WERI-Rb-1 (cell line): ENCODE data around the gene MYO18B.

ENCODE experiments used
- DNase-seq: peaks from one replicate; pipeline ENCODE4 v3.0.0-alpha.2; 2020
- H3K27ac ChIP-seq: fragments of 250-450 bp; sonication (Bioruptor Pico); 2 replicates; pipeline ENCODE4 v1.5.1; 2020; ENCODE audit warnings: mild to moderate bottlenecking, moderate library complexity
- H3K27me3 ChIP-seq: fragments of 250-450 bp; sonication (Bioruptor Pico); 2 replicates; pipeline ENCODE4 v1.5.1; 2021; ENCODE audit warnings: mild to moderate bottlenecking, low read depth, moderate library complexity; ENCODE audit not compliant: insufficient read depth, severe bottlenecking
- H3K36me3 ChIP-seq: fragments of 250-450 bp; sonication (Bioruptor Pico); 2 replicates; pipeline ENCODE4 v1.5.1; 2020; ENCODE audit warnings: mild to moderate bottlenecking, moderate library complexity
- H3K4me3 ChIP-seq: 2 replicates; pipeline ENCODE4 v1.5.1; 2011; ENCODE audit warnings: low read depth, mild to moderate bottlenecking, control low read depth, low read length
- H3K9me3 ChIP-seq: fragments of 250-450 bp; sonication (Bioruptor Pico); 2 replicates; pipeline ENCODE4 v1.5.1; 2021; ENCODE audit warnings: mild to moderate bottlenecking, moderate library complexity; ENCODE audit not compliant: severe bottlenecking
- TF ChIP-seq, protein P1 (sequence below): IDR thresholded peaks from 2 replicates; pipeline ENCODE4 v1.5.1; 2011; ENCODE audit warnings: low read depth, mild to moderate bottlenecking, control low read depth, inconsistent platforms, low read length

The MYO18B gene

GRCh38 chr22:25875461-25875860, 133.5 kb downstream of the MYO18B start:
- Histone ChIP-seq H3K4me3 (no peak overlapping the region), H3K9me3 (no peaks in the 10 kb centered on the region), H3K27me3 (no peaks in the 10 kb centered on the region), H3K27ac (no peak overlapping the region), H3K36me3 (no peaks in the 10 kb centered on the region)
- TF ChIP-seq, protein P1, sequence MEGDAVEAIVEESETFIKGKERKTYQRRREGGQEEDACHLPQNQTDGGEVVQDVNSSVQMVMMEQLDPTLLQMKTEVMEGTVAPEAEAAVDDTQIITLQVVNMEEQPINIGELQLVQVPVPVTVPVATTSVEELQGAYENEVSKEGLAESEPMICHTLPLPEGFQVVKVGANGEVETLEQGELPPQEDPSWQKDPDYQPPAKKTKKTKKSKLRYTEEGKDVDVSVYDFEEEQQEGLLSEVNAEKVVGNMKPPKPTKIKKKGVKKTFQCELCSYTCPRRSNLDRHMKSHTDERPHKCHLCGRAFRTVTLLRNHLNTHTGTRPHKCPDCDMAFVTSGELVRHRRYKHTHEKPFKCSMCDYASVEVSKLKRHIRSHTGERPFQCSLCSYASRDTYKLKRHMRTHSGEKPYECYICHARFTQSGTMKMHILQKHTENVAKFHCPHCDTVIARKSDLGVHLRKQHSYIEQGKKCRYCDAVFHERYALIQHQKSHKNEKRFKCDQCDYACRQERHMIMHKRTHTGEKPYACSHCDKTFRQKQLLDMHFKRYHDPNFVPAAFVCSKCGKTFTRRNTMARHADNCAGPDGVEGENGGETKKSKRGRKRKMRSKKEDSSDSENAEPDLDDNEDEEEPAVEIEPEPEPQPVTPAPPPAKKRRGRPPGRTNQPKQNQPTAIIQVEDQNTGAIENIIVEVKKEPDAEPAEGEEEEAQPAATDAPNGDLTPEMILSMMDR: no peak
- no peak for DNase-seq

GRCh38 chr22:25876871-25877270, 134.9 kb downstream of the MYO18B start:
- DNase-seq: no peak
- TF ChIP-seq, protein P1: no peak
- no peaks in the 10 kb centered on the region for H3K27me3 ChIP-seq
- no peak overlapping the region for H3K4me3 ChIP-seq
- H3K36me3 ChIP-seq: no peaks in the 10 kb centered on the region
- H3K27ac ChIP-seq: no peak overlapping the region
- no peaks in the 10 kb centered on the region for H3K9me3 ChIP-seq

- no peak overlapping the region for H3K4me3 ChIP-seq
- no peak for DNase-seq
- H3K9me3 ChIP-seq: no peaks in the 10 kb centered on the region
- TF ChIP-seq, protein P1: no peak
- no peaks in the 10 kb centered on the region for H3K36me3 ChIP-seq
- H3K27ac ChIP-seq: no peak overlapping the region
- no peaks in the 10 kb centered on the region for H3K27me3 ChIP-seq
These were observed 136.9 kb downstream of the MYO18B start for GRCh38 chr22:25878933-25879332.

GRCh38 chr22:25880524-25880923, 138.5 kb downstream of the MYO18B start:
- H3K27me3 ChIP-seq: no peaks in the 10 kb centered on the region
- H3K27ac ChIP-seq: no peak overlapping the region
- TF ChIP-seq, protein P1: peak; percentile 54
- H3K9me3 ChIP-seq: no peaks in the 10 kb centered on the region
- no peak overlapping the region for H3K4me3 ChIP-seq
- no peaks in the 10 kb centered on the region for H3K36me3 ChIP-seq
- DNase-seq: peak; percentile 26

- no peaks in the 10 kb centered on the region for H3K9me3 ChIP-seq
- no peak overlapping the region for H3K27ac ChIP-seq
- no peaks in the 10 kb centered on the region for H3K36me3 ChIP-seq
- DNase-seq: no peak
- H3K27me3 ChIP-seq: no peaks in the 10 kb centered on the region
- H3K4me3 ChIP-seq: no peak overlapping the region
- TF ChIP-seq, protein P1: no peak
These were observed 139.3 kb downstream of the MYO18B start for GRCh38 chr22:25881210-25881755.

GRCh38 chr22:25882360-25882759, 140.4 kb downstream of the MYO18B start:
- Histone ChIP-seq H3K4me3 (no peak overlapping the region), H3K36me3 (no peaks in the 10 kb centered on the region), H3K9me3 (no peaks in the 10 kb centered on the region), H3K27ac (no peak overlapping the region), H3K27me3 (no peaks in the 10 kb centered on the region)
- DNase-seq: no peak
- TF ChIP-seq, protein P1: no peak
